CD14-positive monocyte (primary cell): ENCODE results near the gene BRIP1. TPM values are rescaled to one million over a fixed set of nuclear protein-coding genes. Genes with fewer than 3 reads are reported as not detected.
"Not testable (repeated sequence)": the region's sequence is repeated elsewhere in the genome, so short reads cannot be mapped to it uniquely, and the experiment has no call there.

Experiments used
- DNase-seq, 3 donors: peaks; one replicate each; pipeline ENCODE4 v3.0.0-alpha.2; 2011 to 2022
- H2AFZ ChIP-seq: 2 replicates; pipeline ENCODE4 v1.6.0; 2012; ENCODE audit warnings: mild to moderate bottlenecking, low read depth, low read length, inconsistent platforms; ENCODE audit not compliant: insufficient read depth, poor library complexity, severe bottlenecking
- H3K27ac ChIP-seq, 2 donors: 1 replicate in 1 of 2; 2 replicates in 1 of 2; pipeline ENCODE4 v1.5.1; 2012 to 2013; ENCODE audit warnings: low read length in 2 of 2, control low read depth in 1 of 2, inconsistent platforms in 1 of 2, low read depth in 1 of 2, mild to moderate bottlenecking in 1 of 2
- H3K27me3 ChIP-seq, 2 donors: one replicate each; pipeline versions ENCODE4 v1.6.0 to v1.6.1; 2011 to 2013; ENCODE audit warnings: low read length in 2 of 2; ENCODE audit not compliant: control insufficient read depth in 2 of 2, insufficient read depth in 2 of 2
- H3K36me3 ChIP-seq, 2 donors: replicated peaks in 1 of 2; 1 replicate in 1 of 2; 2 replicates in 1 of 2; pipeline versions ENCODE4 v1.5.1 to v1.6.1; 2012 to 2013; ENCODE audit warnings: low read length in 2 of 2, control low read depth in 1 of 2, inconsistent platforms in 1 of 2, mild to moderate bottlenecking in 1 of 2; ENCODE audit not compliant: insufficient read depth in 2 of 2, control insufficient read depth in 1 of 2
- H3K4me1 ChIP-seq, 2 donors: 1 replicate in 1 of 2; 2 replicates in 1 of 2; pipeline versions ENCODE4 v1.5.1 to v1.6.1; 2012 to 2013; ENCODE audit warnings: low read length in 2 of 2, control low read depth in 1 of 2, inconsistent platforms in 1 of 2, mild to moderate bottlenecking in 1 of 2, moderate library complexity in 1 of 2; ENCODE audit not compliant: insufficient read depth in 2 of 2, control insufficient read depth in 1 of 2
- H3K4me2 ChIP-seq: replicated peaks from 2 replicates; pipeline ENCODE3; 2012; ENCODE audit warnings: low read length, moderate library complexity, mild to moderate bottlenecking; ENCODE audit not compliant: poor library complexity, severe bottlenecking; ENCODE audit errors: extremely low read depth
- H3K4me3 ChIP-seq, 3 experiments: fragments of 200-600 bp in 1 of 3; sonication (generic) in 1 of 3; replicated peaks in 1 of 3; 1 replicate in 2 of 3; 2 replicates in 1 of 3; pipeline ENCODE4 v1.5.1; 2011 to 2013; ENCODE audit warnings: low read length in 3 of 3, mild to moderate bottlenecking in 3 of 3, control low read depth in 2 of 3, low read depth in 2 of 3, inconsistent platforms in 1 of 3, moderate library complexity in 1 of 3
- H3K79me2 ChIP-seq: 2 replicates; pipeline ENCODE4 v1.6.0; 2012; ENCODE audit warnings: mild to moderate bottlenecking, control low read depth, inconsistent platforms, low read length, moderate library complexity; ENCODE audit not compliant: insufficient read depth
- H3K9ac ChIP-seq: 2 replicates; pipeline ENCODE4 v1.6.0; 2017; ENCODE audit warnings: low read length, mild to moderate bottlenecking; ENCODE audit not compliant: insufficient read depth, poor library complexity, severe bottlenecking
- H3K9me3 ChIP-seq, 2 donors: replicated peaks in 1 of 2; 1 replicate in 1 of 2; 2 replicates in 1 of 2; pipeline versions ENCODE4 v1.5.1 to v1.6.1; 2012 to 2013; ENCODE audit warnings: low read length in 2 of 2, control low read depth in 1 of 2; ENCODE audit not compliant: control insufficient read depth in 1 of 2, insufficient read depth in 1 of 2
- H4K20me1 ChIP-seq: 2 replicates; pipeline ENCODE4 v1.6.0; 2012; ENCODE audit warnings: mild to moderate bottlenecking, low read length, control low read depth, moderate library complexity; ENCODE audit not compliant: insufficient read depth
- H3K27ac Mint-ChIP-seq, 7 donors: one replicate each; pipeline ENCODE4 v1.8.0; 2020; ENCODE audit warnings: mild to moderate bottlenecking in 7 of 7, mixed read lengths in 7 of 7, moderate library complexity in 6 of 7, inconsistent platforms in 2 of 7
- H3K27me3 Mint-ChIP-seq, 3 donors: one replicate each; pipeline ENCODE4 v1.8.0; 2021 to 2022; ENCODE audit warnings: low read depth in 3 of 3, mild to moderate bottlenecking in 3 of 3, mixed read lengths in 3 of 3, moderate library complexity in 3 of 3, inconsistent platforms in 1 of 3
- H3K36me3 Mint-ChIP-seq, 2 donors: one replicate each; pipeline ENCODE4 v1.8.0; 2020; ENCODE audit warnings: mixed read lengths in 2 of 2, inconsistent platforms in 1 of 2, mild to moderate bottlenecking in 1 of 2
- H3K4me1 Mint-ChIP-seq: one replicate; pipeline ENCODE4 v1.8.0; 2020; ENCODE audit warnings: mild to moderate bottlenecking, mixed read lengths
- H3K4me3 Mint-ChIP-seq, 2 donors: one replicate each; pipeline ENCODE4 v1.8.0; 2020; ENCODE audit warnings: mild to moderate bottlenecking in 2 of 2, mixed read lengths in 2 of 2, moderate library complexity in 1 of 2
- H3K9me3 Mint-ChIP-seq, 7 donors: one replicate each; pipeline ENCODE4 v1.8.0; 2020 to 2022; ENCODE audit warnings: mixed read lengths in 7 of 7, mild to moderate bottlenecking in 6 of 7, moderate library complexity in 6 of 7, inconsistent platforms in 2 of 7
- CTCF ChIP-seq: fragments of 200-600 bp; IDR thresholded peaks from one replicate; pipeline ENCODE4 v1.8.0; 2022; ENCODE audit warnings: antibody characterized with exemption, mild to moderate bottlenecking
- WGBS: methylation state at CpG from one replicate; pipeline ENCODE4 v1.1.5; 2013; ENCODE audit warnings: missing lambda C conversion rate; ENCODE audit not compliant: insufficient coverage; 5-methylcytosine and 5-hydroxymethylcytosine counted together
- intact Hi-C, 2 donors: fragments of 100-400 bp; cut with micrococcal nuclease; formaldehyde crosslinking; loops; one replicate each; pipeline versions ENCODE4 v1.15.0 to v1.15.1; 2023
- polyA plus RNA-seq, 3 donors: library from polyadenylated mRNA; depleted of rRNA in 1 of 3; unstranded in 2 of 3; stranded (reverse) in 1 of 3; fragments of 300-500 nt in 2 of 3; fragments of >200 nt in 1 of 3; fragmentation: Illumina TruSeq in 2 of 3; gene quantifications; 1 replicate in 2 of 3; 2 replicates in 1 of 3; pipeline ENCODE4 v1.2.3, GENCODE V29; 2012 to 2021

Gene BRIP1
- polyA plus RNA-seq, 3 donors = 0.11 to 0.12 TPM; not detected in 1

- peaks cover 11 to 22% of the 10 kb centered on the region in 2 donors for H3K4me1 ChIP-seq
- H3K36me3 ChIP-seq = peaks cover 6 to 19% of the 10 kb centered on the region in 2 donors
- Mint-ChIP-seq H3K9me3 (no peaks in the 10 kb centered on the region), H3K36me3 (peaks cover 13 to 14% of the 10 kb centered on the region in 2 donors), H3K4me1 (peaks cover 25% of the 10 kb centered on the region), H3K27me3 (peaks cover 0 to 2% (median 0%) of the 10 kb centered on the region in 3 donors), H3K27ac (peak overlapping the region; percentile 81 to 95 (median 91)), H3K4me3 (peak overlapping the region; percentile 98 to 99)
- 0% methylated on average over 7 of the region's 8 CpGs for WGBS
- H2AFZ ChIP-seq = peak overlapping the region; percentile 99
- H3K27ac ChIP-seq = peak overlapping the region; percentile 26 to 88
- peak overlapping the region; percentile 75 to 98 (median 79) for H3K4me3 ChIP-seq
- DNase-seq = no peak
- H3K9me3 ChIP-seq = no peaks in the 10 kb centered on the region
- intact Hi-C loops = no loop called here
- H3K4me2 ChIP-seq = peak overlapping the region; percentile 88
- H3K79me2 ChIP-seq = peaks cover 25% of the 10 kb centered on the region
- H3K27me3 ChIP-seq = no peaks in the 10 kb centered on the region
- H3K9ac ChIP-seq = peak overlapping the region; percentile 76
- no peaks in the 10 kb centered on the region for H4K20me1 ChIP-seq
- TF ChIP-seq CTCF = no peak
These were observed 436 bp upstream of the BRIP1 start for GRCh38 chr17:61863801-61864126.

GRCh38 chr17:61862105-61862574 lies 1.2 kb downstream of the BRIP1 start:
- no peak overlapping the region for H3K9ac ChIP-seq
- peaks cover 6 to 7% of the 10 kb centered on the region in 2 donors for H3K36me3 Mint-ChIP-seq
- H3K27me3 Mint-ChIP-seq = peaks cover 0 to 2% (median 0%) of the 10 kb centered on the region in 3 donors
- no peaks in the 10 kb centered on the region for H3K9me3 ChIP-seq
- H3K4me1 ChIP-seq = peaks cover 11 to 22% of the 10 kb centered on the region in 2 donors
- H3K27ac Mint-ChIP-seq = no peak overlapping the region
- H3K79me2 ChIP-seq = peaks cover 25% of the 10 kb centered on the region
- no peaks in the 10 kb centered on the region for H4K20me1 ChIP-seq
- peak overlapping the region in 1 of 2 donors; percentile 99 for H3K4me3 Mint-ChIP-seq
- H3K9me3 Mint-ChIP-seq = no peaks in the 10 kb centered on the region
- intact Hi-C loops = no loop called here
- WGBS = no CpG with 5 or more reads among the region's 1 CpG
- H3K27me3 ChIP-seq = no peaks in the 10 kb centered on the region
- H3K4me1 Mint-ChIP-seq = peaks cover 25% of the 10 kb centered on the region
- no peak for DNase-seq
- H3K36me3 ChIP-seq = peaks cover 2 to 4% of the 10 kb centered on the region in 2 donors
- H3K27ac ChIP-seq = no peak overlapping the region
- H2AFZ ChIP-seq = peak overlapping the region; percentile 99
- peak overlapping the region; percentile 88 for H3K4me2 ChIP-seq
- peak overlapping the region in 1 of 3 experiments; percentile 98 for H3K4me3 ChIP-seq
- TF ChIP-seq CTCF = no peak

GRCh38 chr17:61860397-61860796 lies 2.9 kb downstream of the BRIP1 start:
- H3K9me3 Mint-ChIP-seq, intact Hi-C loops, H3K36me3 Mint-ChIP-seq, H4K20me1 ChIP-seq, H2AFZ ChIP-seq, H3K27ac ChIP-seq, H3K9me3 ChIP-seq, H3K4me3 ChIP-seq, DNase-seq, H3K27me3 ChIP-seq, H3K4me2 ChIP-seq, H3K36me3 ChIP-seq, H3K4me3 Mint-ChIP-seq, H3K9ac ChIP-seq, H3K27me3 Mint-ChIP-seq: not testable (repeated sequence)
- 99% methylated on average over 6 of the region's 10 CpGs for WGBS
- Mint-ChIP-seq H3K4me1 (peaks cover 32% of the 10 kb centered on the region), H3K27ac (peak overlapping the region in 1 of 7 donors; percentile 46)
- H3K4me1 ChIP-seq = peaks cover 11 to 22% of the 10 kb centered on the region in 2 donors
- peaks cover 30% of the 10 kb centered on the region for H3K79me2 ChIP-seq
